ENCODE data around the gene LPAR3. TPM values are rescaled to one million over a fixed set of nuclear protein-coding genes. Genes with fewer than 3 reads are reported as not detected.

LPAR3 gene
- total RNA-seq, 2 donors from 2014 or later: 0.24 to 0.65 TPM

DNA sequence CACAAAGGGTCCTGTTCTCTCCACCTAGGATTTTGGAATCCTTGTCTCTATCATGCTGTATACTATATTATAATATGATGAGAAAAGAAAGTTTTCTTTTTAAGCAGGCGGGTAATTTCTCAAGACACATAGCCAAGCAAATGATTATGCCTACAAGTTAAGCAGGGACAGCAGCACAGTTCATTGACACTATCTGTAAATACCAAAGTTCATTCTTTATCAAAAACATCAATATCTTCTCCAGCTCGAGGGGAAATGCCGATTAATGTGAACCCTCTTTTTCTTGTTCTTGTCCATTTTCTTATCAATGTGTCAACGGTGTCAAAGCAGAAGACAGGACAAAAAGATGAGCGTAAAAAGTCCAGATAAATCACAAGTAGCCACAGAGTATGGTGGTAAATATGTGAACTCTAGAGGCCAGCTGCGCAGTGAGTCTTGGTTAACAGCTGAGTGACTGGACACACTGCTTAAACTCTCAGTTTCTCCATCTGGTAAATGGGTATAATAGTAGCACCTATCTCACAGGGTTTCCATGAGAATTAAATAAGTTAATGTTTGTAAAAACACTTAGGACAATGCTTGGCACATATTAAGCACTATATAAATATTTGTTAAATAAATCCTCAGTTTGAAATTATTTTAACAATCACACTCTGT is 30.9 kb downstream of the LPAR3 start:
- peak overlapping the region in 1 of 2 donors; percentile 24 for H3K4me3 Mint-ChIP-seq
- ATAC-seq (replicated peaks in 1 of 2): no peak

DNA sequence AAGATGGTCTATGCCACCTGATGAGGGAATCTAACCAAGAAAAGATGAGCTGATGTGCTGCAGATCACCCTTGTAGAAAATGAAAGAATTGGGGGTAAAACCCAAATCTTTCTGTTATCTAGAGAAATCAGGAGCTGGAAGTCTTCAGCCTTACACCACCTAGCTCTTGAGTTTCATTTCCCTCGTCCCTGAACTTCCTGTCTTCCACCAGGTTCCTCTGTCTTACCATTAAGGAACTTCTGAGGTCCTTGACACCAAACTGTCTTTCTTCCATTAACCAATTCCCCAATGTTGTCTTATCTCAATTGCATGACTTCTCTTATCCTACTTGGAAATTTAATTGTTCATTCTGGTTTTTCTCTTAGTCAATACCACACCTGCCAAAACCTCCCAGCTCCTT is 31.5 kb downstream of the LPAR3 start:
- Mint-ChIP-seq H3K9me3 (peaks cover 0 to 5% of the 10 kb centered on the region in 2 donors), H3K27me3 (ENCODE audit: low read depth) (peaks cover 14% of the 10 kb centered on the region), H3K4me1 (ENCODE audit: low read depth) (peaks cover 43% of the 10 kb centered on the region), H3K27ac (no peak overlapping the region), H3K36me3 (ENCODE audit: insufficient read depth in 2 of 2) (no peaks in the 10 kb centered on the region), H3K4me3 (peak overlapping the region in 1 of 2 donors; percentile 7)
- DNase-seq: no peak
- no peak for ATAC-seq (replicated peaks in 1 of 2)

More for the DNA sequence above, 30.9 kb downstream of the LPAR3 start:
- Mint-ChIP-seq H3K4me1 (ENCODE audit: low read depth) (peaks cover 43% of the 10 kb centered on the region), H3K9me3 (peaks cover 0 to 5% of the 10 kb centered on the region in 2 donors), H3K27ac (no peak overlapping the region), H3K27me3 (ENCODE audit: low read depth) (peaks cover 14% of the 10 kb centered on the region), H3K36me3 (ENCODE audit: insufficient read depth in 2 of 2) (no peaks in the 10 kb centered on the region)
- DNase-seq: no peak

DNA sequence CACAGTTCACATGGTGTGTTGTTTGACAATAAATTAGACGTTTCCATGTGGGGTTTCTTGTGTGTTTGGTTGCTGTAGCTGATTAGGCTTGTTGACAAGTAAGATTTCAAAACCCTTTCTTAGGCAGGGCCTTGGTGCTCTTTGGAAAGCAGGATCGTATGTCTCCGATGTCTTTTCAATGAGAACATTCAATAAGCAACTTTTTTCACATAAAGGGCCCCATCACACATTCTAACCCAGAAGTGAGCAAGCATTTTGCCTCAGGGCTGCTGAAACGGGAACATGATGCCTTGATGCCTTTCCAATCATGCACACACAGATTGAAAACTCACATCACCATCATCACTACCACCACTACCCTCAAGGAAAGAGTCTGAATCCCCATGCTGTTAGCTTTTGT is 33.1 kb downstream of the LPAR3 start:
- peaks cover 52% of the 10 kb centered on the region for H3K4me1 Mint-ChIP-seq (ENCODE audit: low read depth)
- peaks cover 17% of the 10 kb centered on the region for H3K27me3 Mint-ChIP-seq (ENCODE audit: low read depth)
- DNase-seq (no peak), ATAC-seq (replicated peaks in 1 of 2) (no peak)
- H3K9me3 Mint-ChIP-seq: peaks cover 0 to 1% of the 10 kb centered on the region in 2 donors
- no peak overlapping the region for H3K4me3 Mint-ChIP-seq
- H3K36me3 Mint-ChIP-seq (ENCODE audit: insufficient read depth in 2 of 2): no peaks in the 10 kb centered on the region
- no peak overlapping the region for H3K27ac Mint-ChIP-seq

DNA sequence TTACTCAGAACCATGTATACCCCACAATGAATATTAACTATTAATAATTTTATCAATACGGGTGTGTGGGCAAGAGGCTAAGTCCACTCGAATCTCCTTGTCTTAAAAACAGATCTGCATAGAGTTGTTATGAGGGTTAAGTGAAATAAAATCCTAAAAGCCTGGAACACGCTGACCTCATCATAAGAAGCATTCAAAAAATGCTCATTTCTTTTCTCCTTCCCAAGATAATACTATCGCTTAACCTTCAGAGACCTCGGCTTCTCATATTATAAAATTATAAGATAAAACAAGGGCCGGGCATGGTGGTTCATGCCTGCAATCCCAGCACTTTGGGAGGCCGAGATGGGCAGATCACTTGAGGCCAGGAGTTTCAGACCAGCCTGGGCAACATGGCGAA is 35.1 kb downstream of the LPAR3 start:
- Mint-ChIP-seq H3K27ac (no peak overlapping the region), H3K4me3 (no peak overlapping the region), H3K36me3 (ENCODE audit: insufficient read depth in 2 of 2) (no peaks in the 10 kb centered on the region), H3K4me1 (ENCODE audit: low read depth) (peaks cover 59% of the 10 kb centered on the region), H3K27me3 (ENCODE audit: low read depth) (peaks cover 19% of the 10 kb centered on the region), H3K9me3 (no peaks in the 10 kb centered on the region)
- ATAC-seq (replicated peaks in 1 of 2): no peak
- no peak for DNase-seq

DNA sequence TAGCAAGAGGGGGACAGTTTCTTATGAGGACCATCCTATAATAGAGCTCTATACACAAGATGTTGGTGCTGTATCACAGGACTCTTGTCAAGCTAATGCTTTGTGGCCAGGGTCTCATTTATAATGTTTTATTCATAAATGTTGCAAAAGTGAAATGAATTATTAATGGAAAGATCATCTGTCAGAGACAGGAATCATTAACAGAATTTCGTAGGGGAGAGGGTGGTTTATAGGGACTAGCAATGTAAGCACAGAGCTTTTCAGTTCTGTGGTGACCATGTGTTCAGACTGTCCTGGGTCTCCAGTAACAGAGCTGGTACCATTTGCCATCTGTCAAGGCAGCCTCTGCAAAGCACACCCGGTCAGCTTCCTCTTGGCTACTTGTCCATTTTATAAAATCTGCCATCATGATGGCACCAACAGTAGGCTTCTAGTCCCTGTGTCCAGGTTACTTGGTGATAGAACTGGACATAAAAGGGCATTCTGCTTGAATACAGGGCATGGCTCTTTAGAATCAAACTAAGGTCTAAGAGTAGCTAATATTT is 36.2 kb downstream of the LPAR3 start:
- no peaks in the 10 kb centered on the region for H3K9me3 Mint-ChIP-seq
- H3K4me1 Mint-ChIP-seq (ENCODE audit: low read depth): peaks cover 48% of the 10 kb centered on the region
- H3K27me3 Mint-ChIP-seq (ENCODE audit: low read depth): peaks cover 19% of the 10 kb centered on the region
- no peak overlapping the region for H3K27ac Mint-ChIP-seq
- ATAC-seq (replicated peaks in 1 of 2): no peak
- no peaks in the 10 kb centered on the region for H3K36me3 Mint-ChIP-seq (ENCODE audit: insufficient read depth in 2 of 2)
- DNase-seq: no peak
- no peak overlapping the region for H3K4me3 Mint-ChIP-seq

DNA sequence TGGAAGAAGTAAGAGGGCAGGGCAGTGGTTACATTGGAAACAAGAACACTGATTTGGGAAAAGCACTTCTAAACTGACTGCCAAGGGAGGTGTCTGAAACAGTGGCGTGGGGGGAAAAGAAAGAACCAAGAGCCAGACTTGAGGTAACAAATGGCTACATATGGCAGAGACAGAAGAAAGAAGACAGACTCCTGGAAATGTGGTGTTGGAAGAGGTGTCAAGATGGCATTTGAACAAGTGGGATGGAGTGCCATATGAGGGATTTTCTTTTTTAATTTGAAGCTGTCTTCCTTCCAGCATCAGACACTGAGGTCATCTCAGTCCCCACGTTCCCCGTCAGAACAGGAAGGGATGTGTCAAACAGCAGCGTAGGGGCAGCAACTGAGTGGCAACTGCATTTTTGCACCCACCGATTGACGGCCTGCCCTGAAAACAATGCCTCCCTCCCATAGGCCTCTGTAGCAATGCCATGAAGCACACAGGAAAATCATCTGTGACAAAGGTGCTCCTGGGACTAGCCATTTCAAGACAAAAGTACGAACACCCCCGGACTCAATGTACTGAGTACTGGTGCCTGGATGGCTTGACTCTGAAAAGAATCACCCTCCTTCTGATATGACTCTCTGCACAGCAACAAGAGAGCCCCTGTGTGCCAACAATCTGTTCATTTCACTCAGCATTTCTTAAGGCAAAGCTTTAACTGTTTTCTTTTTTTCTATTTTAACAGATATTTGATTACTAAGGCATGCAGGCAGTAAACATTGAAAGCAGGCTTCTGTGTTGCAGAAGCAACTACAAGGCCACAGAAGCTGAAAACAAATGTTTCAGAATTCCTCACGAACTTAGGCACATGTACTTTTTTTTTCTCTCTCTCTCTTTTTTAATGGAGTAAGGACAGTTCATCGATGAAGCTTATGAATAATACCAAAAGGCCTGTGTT is 37.0 kb downstream of the LPAR3 start:
- ATAC-seq (replicated peaks in 1 of 2) (no peak), DNase-seq (no peak)
- Mint-ChIP-seq H3K4me1 (ENCODE audit: low read depth) (peaks cover 41% of the 10 kb centered on the region), H3K27me3 (ENCODE audit: low read depth) (peaks cover 19% of the 10 kb centered on the region), H3K4me3 (no peak overlapping the region), H3K27ac (no peak overlapping the region), H3K36me3 (ENCODE audit: insufficient read depth in 2 of 2) (no peaks in the 10 kb centered on the region), H3K9me3 (no peaks in the 10 kb centered on the region)

DNA sequence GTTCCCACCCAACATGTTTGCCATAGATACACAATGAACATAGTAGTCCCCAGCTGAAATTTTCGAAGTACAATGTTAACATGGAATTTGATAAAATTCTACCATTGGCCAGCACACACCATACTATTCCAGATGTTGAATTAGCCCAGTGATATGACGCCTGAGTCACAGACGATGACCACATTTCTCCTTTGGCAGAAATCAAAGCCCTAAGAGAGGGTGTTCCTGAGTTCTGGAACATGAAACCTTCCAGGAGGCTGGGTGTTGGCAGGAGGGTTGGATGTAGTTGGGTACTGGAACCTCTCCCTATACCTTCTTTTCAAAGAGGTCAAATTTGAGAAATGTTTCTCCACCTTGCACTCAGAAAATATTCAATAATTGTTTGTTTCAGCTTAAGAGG is 37.8 kb downstream of the LPAR3 start:
- no peaks in the 10 kb centered on the region for H3K9me3 Mint-ChIP-seq
- H3K27ac Mint-ChIP-seq: no peak overlapping the region
- peaks cover 41% of the 10 kb centered on the region for H3K4me1 Mint-ChIP-seq (ENCODE audit: low read depth)
- ATAC-seq (replicated peaks in 1 of 2): no peak
- H3K36me3 Mint-ChIP-seq (ENCODE audit: insufficient read depth in 2 of 2): no peaks in the 10 kb centered on the region
- no peak overlapping the region for H3K4me3 Mint-ChIP-seq
- no peak for DNase-seq
- peaks cover 19% of the 10 kb centered on the region for H3K27me3 Mint-ChIP-seq (ENCODE audit: low read depth)

DNA sequence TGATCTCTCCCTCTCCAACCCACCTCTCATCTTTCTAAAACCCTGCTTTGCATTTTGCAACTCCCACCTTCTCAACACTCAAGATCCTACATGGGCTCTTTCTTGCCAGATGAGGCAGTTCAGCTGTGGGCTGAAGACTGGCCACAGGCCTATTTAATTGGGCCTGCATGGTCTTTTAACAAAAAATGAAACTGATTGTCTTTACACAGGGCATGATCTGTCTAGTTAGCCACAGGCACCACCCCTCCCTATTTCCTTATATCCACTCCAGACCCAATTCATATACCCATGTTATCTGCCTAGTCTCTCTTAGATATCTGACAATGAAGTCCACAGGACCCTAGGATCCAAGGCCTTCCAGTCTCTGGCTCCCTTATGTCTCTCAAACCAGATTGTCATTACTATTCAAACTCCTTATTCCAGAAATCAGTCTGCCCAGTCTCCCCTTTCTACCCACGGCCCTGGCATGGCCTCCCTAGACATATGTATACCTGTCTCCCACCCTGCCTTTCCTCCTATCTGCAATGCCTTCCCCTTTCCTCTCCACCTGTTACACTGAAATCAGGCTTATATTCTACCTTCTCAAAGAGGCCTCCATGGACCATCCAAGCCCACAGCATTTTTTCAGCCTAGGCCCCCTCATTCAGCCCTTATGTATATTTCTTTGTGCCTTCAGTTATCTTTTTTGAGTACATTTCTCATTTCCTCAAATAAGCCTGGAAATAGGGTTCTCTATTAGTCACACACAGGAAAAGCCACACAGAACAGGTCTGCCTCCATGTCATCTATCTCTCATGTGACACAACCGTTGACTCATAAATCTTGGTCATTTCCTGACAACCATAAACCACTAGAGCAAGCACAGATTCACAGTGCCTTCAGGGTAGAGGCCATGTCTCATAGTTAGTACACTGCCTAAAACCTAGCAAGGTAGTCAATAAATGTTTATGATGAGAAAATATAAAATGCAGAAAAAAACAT is 39.0 kb downstream of the LPAR3 start:
- Mint-ChIP-seq H3K9me3 (no peaks in the 10 kb centered on the region), H3K4me3 (peak overlapping the region in 1 of 2 donors; percentile 62), H3K27me3 (ENCODE audit: low read depth) (peaks cover 19% of the 10 kb centered on the region), H3K27ac (peak overlapping the region; percentile 74), H3K4me1 (ENCODE audit: low read depth) (peaks cover 32% of the 10 kb centered on the region), H3K36me3 (ENCODE audit: insufficient read depth in 2 of 2) (no peaks in the 10 kb centered on the region)
- ATAC-seq (replicated peaks in 1 of 2) (peak; percentile 100), DNase-seq (peak; percentile 53 to 54)

DNA sequence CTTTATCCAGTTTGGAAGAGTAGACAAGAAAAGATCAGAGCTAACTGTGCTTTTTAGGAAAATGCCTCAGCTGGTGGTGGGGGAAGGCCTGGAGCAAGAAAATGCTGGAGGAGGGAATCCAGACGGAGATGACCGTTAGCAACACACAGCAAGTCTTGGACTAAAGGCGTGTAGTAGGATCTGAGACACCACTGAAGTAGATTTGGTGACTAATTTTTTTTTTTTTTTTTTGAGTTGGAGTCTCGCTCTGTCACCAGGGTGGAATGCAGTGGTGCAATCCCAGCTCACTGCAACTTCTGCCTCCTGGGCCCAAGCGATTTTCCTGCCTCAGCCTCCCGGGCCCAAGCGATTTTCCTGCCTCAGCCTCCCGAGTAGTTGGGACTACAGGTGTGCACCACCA is 41.2 kb downstream of the LPAR3 start:
- Mint-ChIP-seq H3K9me3 (no peaks in the 10 kb centered on the region), H3K4me1 (ENCODE audit: low read depth) (peaks cover 42% of the 10 kb centered on the region), H3K4me3 (no peak overlapping the region), H3K27ac (no peak overlapping the region), H3K36me3 (ENCODE audit: insufficient read depth in 2 of 2) (no peaks in the 10 kb centered on the region), H3K27me3 (ENCODE audit: low read depth) (peaks cover 12% of the 10 kb centered on the region)
- no peak for DNase-seq
- ATAC-seq (replicated peaks in 1 of 2): no peak

DNA sequence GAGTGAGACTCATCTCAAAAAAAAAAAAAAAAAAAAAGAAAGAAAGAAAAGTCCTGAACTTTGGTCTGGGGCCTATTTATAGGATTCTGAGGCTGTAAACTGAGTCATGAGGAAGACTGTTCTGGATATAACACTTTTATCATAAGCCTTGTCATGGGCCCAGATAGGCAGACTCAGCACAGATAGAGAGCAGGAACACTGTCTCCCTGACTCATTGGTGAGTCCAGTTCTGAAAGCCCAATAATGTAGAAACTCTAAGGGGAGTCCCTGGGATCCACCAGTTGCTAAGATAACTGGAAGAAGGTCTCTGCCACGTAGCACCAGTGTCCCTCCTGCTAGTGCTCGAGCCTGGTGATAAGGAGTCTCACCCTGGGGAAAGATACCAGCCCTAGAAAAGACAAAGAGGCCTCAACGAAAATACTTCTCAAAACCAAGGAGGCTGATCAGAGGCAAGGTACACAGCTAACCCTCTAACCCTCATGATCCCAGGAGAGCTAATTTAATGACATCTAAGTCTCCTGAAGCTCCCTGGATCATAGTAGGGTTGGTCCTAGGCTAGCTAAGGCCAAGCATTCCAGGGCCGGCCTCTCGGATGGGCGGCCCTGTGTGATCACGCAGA is 43.5 kb downstream of the LPAR3 start:
- no peaks in the 10 kb centered on the region for H3K36me3 Mint-ChIP-seq (ENCODE audit: insufficient read depth in 2 of 2)
- peaks cover 6% of the 10 kb centered on the region for H3K27me3 Mint-ChIP-seq (ENCODE audit: low read depth)
- ATAC-seq (replicated peaks in 1 of 2) (no peak), DNase-seq (no peak)
- peaks cover 28% of the 10 kb centered on the region for H3K4me1 Mint-ChIP-seq (ENCODE audit: low read depth)
- no peak overlapping the region for H3K4me3 Mint-ChIP-seq
- H3K27ac Mint-ChIP-seq: no peak overlapping the region
- H3K9me3 Mint-ChIP-seq: no peaks in the 10 kb centered on the region

DNA sequence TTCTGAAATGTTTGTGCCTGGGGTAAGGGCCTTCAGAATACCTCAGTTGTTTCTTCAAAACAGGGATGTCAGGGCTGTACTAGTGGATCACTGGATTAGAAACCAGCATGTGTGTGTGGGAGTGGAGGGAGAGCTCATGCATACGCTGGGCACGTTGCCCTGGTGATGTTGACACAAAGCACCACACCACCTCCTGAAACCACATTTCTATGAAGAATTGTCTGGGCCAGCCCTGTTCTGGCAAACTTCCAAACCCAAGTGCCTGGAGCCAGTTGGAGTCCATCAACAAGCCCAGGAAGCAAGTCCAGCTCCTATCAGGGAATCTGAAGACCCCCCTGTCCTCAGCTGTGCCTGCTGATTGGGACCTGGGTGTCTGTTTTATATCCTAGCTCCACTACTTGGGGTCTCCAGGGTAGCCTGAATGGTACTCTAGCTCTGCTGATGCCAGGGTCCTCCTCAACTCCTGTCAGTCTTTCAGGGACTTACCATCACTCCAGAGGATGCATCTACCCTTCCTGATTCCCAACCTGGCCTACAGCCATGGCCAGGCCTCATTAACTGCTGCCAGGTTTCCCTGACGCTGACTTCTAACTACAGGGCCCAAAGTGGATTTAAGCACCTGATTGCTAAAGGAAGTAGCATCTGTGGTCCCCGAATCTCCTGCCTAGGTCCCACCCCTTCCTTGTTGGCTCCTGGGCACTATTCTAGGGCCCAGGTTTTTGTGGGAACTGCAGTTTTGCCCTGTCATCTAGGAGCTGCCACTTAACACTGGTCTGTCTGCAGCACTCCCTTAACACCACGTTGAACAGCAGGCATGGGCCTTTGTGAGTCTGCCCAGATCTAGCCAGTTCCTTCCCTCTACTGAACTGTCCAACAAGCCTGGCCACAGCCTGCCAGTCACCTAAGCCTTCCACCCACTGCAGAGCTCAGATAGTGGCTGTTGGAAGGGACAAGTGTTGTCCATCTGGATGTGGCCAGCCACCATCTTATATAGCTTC is 45.5 kb downstream of the LPAR3 start:
- Mint-ChIP-seq H3K4me1 (ENCODE audit: low read depth) (peaks cover 15% of the 10 kb centered on the region), H3K4me3 (no peak overlapping the region), H3K36me3 (ENCODE audit: insufficient read depth in 2 of 2) (no peaks in the 10 kb centered on the region), H3K27ac (no peak overlapping the region), H3K27me3 (ENCODE audit: low read depth) (no peaks in the 10 kb centered on the region), H3K9me3 (no peaks in the 10 kb centered on the region)
- ATAC-seq (replicated peaks in 1 of 2) (peak; percentile 53 to 63), DNase-seq (peak; percentile 6 to 10)
